ENCODE results near the gene CARD9.
"Not testable (repeated sequence)": the region's sequence is repeated elsewhere in the genome, so short reads cannot be mapped to it uniquely, and the experiment has no call there.

The CARD9 gene

GRCh38 chr9:136322756-136323330 is 50.6 kb downstream of the CARD9 start:
- DNase-seq (ENCODE audit: low spot score): no peak

- DNase-seq (ENCODE audit: low spot score): no peak
Measured at GRCh38 chr9:136321561-136321960, 51.9 kb downstream of the CARD9 start.

GRCh38 chr9:136320972-136321371 is 52.5 kb downstream of the CARD9 start:
- not testable (repeated sequence) for DNase-seq (ENCODE audit: low spot score)

- not testable (repeated sequence) for DNase-seq (ENCODE audit: low spot score)
Measured at GRCh38 chr9:136319955-136320354, 53.5 kb downstream of the CARD9 start.

DNA sequence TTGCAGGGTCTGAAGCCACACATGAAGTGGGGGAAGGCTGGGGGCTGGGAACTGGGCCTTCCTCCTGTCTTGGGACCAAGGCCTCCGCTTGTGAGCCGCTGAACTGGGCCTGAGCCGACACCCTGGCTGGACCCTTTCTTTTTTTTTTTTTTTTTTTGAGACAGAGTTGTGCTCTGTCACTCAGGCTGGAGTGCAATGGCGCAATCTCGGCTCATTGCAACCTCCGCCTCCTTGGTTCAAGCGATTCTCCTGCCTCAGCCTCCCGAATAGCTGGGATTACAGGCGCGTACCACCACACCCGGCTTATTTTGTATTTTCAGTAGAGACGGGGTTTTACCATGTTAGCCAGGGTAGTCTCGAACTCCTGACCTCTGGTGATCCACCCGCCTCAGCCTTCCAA is 54.2 kb downstream of the CARD9 start:
- not testable (repeated sequence) for DNase-seq (ENCODE audit: low spot score)

DNA sequence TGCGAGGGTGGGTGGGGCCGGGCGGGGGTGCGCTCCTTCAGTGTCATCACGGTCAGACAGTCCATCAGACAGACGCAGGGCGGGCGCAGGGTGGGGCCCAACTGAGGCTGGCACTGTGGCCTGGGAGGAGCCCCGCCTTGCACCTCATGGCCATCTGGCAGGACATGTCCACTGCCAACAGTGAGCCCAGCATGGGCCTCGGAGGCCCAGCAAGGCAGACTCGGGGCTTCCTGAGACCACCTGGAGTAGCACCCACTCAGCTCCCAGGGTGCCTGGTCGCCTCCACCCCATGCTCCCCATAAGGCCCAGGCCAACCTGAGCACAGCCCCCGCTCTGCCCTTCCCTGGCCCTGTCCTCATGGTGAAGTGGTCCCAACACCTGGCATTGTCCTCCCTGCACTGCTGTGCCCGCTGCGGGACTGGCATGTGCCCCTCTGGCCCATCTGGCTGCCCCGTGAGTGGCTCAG is 54.7 kb downstream of the CARD9 start:
- DNase-seq (ENCODE audit: low spot score): no peak

DNA sequence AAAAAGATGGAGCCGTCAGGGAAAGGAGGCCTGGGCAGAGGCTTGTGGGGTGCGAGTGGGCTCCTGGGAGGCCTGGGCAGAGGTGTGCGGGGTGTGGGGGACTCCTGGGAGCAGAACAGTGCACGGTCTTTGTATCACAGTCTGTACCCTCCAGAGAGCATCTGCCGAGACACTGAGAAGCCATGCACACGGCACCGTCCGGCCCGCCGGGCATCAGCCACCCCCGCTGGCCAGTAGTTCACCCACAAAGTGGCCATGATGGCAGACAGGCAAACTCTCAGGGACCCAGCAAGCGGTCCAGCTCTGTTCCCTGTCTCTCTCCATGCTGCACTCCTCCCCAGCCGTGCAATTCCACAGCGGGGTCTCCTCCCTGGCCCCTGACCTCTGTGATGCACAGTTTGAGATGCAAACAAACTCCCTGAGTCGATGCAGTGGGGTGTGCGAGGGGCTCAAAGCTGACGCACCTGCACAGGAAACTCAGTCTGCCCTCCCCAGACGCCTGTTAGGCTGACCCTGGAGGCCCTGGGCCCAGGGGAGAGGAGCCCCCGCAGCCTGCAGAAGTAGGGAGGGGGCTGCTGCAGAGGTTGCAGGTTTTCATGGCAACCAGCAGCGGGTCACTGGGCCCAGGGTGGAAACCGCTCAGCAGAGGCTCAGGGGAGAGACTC is 55.2 kb downstream of the CARD9 start:
- DNase-seq (ENCODE audit: low spot score): no peak

DNA sequence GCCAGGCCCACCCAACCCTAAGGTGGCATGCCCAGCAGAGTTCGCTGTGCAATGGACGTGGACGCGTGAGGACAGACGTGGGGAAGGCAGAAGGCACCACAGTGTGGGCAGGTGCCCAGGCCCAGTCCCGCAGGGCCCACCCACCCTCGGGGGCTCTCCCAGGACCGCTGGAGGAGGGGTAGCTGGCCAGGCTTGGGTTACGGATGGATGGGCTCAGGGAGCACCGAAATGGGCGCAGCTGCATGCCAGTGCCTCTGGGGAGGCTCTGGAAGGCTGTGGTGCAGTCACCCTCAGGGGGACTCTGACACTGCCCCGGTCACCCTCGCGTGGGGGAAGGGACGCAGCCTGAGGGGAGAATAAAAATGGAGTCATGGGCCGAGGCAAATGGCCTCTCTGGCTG is 55.8 kb downstream of the CARD9 start:
- no peak for DNase-seq (ENCODE audit: low spot score)

- DNase-seq (ENCODE audit: low spot score): no peak
Measured at GRCh38 chr9:136316896-136317676, 56.4 kb downstream of the CARD9 start.

GRCh38 chr9:136316271-136316751 is 57.2 kb downstream of the CARD9 start:
- DNase-seq (ENCODE audit: low spot score): no peak

DNA sequence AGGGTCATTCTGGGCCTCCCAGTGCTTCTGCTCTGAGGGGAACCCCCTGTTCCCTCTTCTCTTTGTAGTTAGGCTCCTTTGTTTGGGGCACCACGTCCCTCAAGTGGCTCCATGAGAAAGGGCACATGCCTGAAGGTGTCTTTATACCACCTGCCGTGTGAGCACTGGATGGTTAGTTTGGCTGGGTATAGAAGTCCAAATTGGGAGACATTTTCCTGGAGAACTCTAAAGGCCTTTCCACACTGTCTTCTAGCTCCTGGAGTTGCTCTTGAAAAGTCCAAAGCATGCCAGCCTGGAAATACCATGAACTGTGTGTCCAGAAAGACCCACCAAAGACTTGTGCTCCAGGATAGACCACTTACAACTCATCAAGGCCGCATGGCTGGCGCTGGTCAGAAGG is 58.5 kb downstream of the CARD9 start:
- DNase-seq (ENCODE audit: low spot score): no peak

DNA sequence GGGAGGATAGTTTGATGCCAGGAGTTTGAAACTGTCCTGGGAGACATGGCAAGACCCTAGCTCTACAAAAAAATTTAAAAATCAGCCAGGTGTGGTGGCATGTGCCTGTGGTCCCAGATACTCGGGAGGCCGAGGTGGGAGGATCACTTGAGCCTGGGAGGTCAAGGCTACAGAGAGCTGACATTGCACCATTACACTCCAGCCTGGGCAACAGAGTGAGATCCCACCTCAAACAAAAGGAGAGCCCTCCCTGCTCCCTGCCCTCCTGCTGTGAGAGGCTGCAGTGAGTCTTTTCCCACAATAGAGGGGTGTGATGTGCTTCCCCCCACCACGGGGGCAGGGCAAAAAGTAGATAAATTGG is 59.4 kb downstream of the CARD9 start:
- no peak for DNase-seq (ENCODE audit: low spot score)

Data from kidney capillary endothelial cell (primary cell).